ENCODE results near the gene PPP2R5E.
A peak's percentile ranks its signal among the peaks of the same experiment; 100 is the strongest.
"Not testable (repeated sequence)": the region's sequence is repeated elsewhere in the genome, so short reads cannot be mapped to it uniquely, and the experiment has no call there.

PPP2R5E gene

DNA sequence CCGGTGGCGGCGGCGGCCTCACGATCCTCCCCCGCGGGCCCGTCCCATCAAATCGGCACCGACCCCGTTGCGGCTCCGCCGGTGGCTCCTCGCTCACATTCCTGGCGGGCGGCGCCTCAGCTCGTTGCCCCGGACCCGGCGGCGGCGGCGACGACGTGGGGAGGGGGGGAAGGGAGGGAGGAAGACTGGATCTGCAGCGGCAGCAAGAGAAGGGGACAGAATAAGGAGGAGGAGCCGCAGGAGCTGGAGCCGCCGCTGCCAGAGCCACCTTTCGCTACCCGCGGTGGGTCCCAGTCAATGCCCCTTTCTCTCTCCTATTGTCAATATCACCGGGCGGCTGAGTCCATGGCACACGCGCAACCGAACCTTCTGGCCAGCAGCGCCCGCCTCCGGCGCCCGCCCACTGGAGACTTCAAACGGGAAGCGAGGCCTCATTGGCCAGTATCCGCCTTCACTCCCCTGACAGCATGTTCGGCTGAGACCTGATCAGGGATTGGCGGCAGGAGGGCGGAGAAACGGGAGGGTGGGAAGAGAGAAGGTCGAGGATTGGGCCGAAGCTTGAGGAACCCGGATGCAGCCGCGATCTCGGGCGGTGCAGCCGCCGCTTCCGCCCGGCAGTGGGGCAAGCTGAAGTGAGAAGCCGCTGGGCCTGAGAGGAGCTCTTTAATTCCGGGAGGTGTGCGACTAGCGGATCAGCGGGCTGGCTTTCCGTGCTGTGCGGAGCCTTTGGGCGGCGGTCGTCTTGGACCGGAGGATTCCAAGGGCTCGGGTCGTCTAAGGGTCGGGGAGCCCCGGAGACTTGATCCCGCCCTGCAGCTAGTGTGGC, at the start of gene PPP2R5E:
Gene PPP2R5E, minus strand, starts transcription at position 378 of the 826 bp plus-strand sequence. CDS start 3,692 bp downstream, outside the sequence.
- peak; percentile 97 for DNase-seq

DNA sequence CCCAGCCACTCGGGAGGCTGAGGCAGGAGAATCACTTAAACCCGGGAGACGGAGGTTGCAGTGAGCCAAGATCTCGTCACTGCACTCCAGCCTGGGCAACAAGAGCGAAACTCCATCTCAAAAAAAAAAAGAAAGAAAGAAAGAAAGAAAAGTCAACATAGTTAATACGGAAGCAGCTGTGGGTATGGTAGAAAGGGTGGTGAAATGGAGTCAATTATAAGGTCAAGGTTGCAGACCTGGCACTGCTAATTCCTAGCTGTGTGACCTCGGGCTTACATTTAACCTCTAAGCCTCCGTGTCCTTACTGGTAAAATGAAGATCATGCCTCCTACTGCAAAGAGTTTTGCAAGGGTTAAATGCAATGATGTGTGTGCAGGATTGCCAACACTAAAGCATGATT, 39.9 kb upstream of the PPP2R5E start:
- DNase-seq = not testable (repeated sequence)

DNA sequence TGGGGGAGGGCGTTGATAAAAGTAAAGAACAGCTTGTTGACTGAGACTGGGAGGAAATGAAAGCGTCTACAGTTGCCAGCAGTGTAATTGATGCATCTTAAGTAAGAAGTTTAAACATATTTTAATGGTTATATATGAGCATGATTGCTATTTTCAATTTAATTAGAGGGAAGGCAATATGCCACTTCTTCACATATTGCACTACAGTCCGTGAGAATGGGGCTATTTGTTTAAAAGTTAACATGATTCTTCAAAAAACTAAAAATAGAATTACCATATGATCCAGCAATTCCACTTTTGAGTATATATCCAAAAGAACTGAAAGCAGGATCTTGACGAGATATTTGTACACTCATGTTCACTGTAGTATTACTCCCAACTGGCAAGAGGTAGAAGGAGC, 38.3 kb upstream of the PPP2R5E start:
- no peak for DNase-seq

GRCh38 chr14:63578300-63578699, 35.1 kb upstream of the PPP2R5E start:
- DNase-seq = no peak

GRCh38 chr14:63573581-63573980, 30.4 kb upstream of the PPP2R5E start:
- no peak for DNase-seq

DNA sequence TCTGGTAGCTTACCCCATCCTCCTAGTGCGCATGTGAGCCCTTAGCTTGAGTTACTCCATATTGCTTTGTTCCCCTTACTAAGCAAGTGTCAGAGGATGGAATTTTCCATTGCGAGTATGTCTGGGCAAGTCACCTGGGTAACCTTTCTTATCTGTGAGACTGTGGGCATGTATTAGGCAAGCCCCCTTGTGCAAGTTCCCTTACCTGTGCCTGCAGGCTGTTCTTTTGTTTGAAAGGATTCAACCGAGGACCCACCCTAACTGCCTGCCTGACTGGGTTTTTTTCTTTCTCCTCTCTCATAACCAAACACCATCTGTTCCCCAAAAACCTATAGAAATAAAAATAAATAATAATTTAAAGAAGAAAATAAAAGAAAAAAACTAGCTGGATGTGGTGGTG, 22.3 kb upstream of the PPP2R5E start:
- DNase-seq = no peak

DNA sequence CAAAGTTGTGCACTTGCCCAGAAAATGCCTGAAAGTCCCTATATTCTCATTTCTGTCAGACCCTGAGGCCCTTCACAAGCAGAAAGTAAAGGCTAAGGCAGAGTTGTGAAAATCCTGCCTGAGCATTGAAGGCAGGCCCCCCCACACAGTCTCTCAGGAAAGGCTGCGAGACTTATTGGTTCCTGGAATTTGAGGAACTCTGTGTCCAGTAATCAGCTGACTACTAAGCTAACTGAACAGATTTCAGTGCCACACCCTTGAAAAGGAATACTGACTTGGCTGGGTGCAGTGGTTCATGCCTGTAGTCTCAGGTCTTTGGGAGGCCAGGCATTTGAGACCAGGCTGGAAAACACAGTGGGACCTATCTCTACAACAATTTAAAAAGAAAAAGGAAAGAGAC, 21.1 kb upstream of the PPP2R5E start:
- DNase-seq = no peak

DNA sequence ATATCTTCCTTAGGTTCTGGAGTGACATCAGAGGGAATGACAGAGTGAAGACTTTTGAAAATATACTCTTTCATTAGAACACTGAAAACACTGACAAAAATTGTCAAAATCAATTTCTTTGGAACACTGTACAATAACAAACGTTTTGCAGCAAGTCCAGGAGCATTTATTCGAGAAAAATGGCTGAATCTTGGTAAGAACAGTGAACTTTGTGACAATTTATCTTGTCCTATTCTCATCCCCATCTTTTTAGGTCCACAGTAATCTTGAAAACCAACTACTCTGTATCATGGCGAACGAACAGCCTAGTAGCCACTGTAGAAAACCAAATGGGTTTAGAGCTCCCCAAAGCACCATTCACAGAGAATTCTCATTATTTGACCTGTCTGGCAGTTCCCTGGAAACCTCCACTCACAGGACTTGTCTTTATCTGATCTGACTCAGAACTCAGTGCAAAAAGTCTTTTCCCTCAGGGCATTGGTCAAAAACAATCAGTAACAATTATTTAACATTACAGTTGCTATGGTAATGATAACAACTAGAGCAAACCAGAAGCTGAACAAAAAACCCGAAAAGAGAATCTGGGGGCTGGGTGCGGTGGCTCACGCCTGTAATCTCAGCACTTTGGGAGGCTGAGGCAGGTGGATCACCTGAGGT, 20.3 kb upstream of the PPP2R5E start:
- peak; percentile 50 for DNase-seq

GRCh38 chr14:63562405-63562804, 19.2 kb upstream of the PPP2R5E start:
- no peak for DNase-seq

GRCh38 chr14:63555572-63555971, 12.4 kb upstream of the PPP2R5E start:
- no peak for DNase-seq

DNA sequence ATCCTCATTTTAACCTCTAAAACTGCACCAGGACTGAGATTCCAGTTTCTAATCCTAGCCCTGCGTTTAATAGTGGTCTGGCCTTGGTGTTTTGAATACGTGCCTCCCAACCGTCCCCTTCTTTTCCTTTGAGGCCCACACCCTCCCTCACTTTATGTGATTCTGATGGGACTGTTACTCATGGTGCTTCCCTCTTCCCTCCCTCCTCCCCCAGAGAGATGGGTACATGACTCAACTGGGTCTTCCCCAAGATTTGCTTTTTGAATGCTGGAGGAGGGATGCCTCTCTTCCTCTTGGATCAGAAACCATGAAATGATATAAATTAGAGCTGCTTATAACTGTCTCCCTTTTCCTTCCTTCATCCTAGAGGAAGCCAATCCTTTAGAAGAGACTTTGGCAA, 8.2 kb upstream of the PPP2R5E start:
- DNase-seq = no peak

DNA sequence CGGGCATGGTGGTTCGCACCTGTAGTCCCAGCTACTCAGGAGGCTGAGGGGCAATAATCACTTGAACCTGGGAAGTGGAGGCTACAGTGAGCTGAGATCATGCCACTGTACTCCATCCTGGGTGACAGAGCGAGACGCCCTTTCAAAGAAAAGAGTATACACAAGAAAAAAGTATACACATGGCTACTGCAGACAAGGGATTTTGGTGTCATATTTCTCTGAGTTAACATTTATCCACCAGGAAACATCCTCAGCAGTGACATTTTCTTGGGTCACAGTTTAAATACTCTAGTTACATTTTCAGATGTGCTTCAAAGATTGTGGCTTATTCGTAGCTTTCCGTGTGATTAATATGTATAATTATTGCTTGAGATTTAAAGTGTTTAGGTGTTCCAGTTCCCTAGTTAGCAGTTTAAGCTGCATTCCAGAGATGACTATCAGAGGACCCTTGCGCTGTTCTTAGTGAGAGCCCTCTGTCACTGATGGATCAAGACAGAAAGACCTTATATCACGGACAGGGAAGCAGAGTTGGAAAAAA, 4.7 kb upstream of the PPP2R5E start:
- no peak for DNase-seq

DNA sequence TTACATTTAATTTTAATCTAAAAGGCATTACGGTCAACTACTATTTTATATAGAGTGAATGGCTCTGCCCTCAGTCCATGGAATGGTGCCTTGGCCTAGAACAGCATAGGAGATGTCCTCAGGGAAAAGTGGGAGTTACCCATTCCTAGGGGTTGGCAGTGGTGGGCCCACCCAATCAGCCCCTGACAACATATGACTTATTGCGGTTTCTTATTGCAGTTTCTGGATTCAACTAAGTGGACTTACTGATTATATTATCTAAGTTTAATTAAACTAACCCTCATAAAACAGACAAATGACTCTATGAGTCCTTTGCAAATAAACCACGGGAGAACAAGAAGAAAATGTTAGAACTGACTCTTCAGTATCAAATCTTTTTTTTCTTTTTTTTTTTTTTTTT, 2.3 kb upstream of the PPP2R5E start:
- no peak for DNase-seq

- DNase-seq = no peak
Measured at GRCh38 chr14:63544591-63545299, 1.6 kb upstream of the PPP2R5E start.

GRCh38 chr14:63543826-63544406, 739 bp upstream of the PPP2R5E start:
- peak; percentile 56 for DNase-seq

DNA sequence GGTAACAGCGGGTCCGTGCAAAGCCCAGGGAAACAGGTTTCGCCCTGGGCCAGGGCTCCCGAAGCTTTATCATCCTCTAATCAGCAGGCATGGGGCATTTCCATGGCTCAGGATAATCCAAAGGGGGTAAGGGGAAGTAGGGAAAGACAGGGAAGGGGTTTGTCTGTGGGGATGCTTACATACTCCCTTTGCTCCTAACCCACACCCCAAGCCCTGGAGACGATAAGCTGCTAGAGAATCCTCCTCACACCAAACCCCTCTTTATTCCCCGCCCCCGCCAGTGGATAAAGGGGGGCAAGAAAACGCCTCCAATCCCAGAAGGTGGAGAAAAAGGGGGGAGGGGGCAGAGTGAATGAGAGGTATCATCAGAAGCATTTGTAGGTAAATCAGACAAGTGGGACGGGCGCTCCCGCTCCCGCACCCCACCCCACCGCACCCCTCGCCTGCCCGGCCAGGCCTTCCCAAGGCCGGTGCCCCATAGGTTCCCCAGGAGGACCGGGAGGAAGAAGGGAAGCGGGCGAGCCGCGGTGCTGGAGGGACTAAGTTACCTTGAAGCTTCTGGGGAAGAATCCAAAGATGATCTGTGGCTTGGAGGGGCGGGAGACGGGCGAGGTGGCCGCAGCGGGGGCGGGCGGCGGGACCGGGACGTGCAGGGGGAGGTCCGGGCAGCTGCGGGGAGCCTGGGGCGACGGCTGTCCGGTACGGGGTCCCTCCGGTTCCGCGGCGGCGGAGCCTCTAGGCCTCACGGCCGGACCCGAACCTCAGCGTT, 762 bp downstream of the PPP2R5E start:
- peak; percentile 52 for DNase-seq

DNA sequence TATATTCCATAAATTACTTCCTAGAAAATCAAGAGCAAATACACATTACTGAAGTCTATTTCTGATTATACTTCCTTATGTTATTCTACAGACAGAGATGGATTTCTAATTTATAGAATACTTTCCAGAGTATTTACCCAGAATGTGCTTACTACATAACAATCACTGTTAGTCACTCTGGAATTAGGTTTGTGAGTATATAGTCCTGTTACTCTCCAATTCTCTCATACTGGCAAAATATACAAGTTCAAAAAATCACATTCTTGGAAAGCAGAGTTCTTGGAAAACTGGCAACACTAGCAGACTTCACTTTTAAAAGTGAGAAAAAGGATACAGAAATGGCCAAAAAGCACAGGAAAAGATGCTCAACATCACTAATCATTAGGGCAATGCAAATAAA, 7.3 kb downstream of the PPP2R5E start:
- DNase-seq = no peak

DNA sequence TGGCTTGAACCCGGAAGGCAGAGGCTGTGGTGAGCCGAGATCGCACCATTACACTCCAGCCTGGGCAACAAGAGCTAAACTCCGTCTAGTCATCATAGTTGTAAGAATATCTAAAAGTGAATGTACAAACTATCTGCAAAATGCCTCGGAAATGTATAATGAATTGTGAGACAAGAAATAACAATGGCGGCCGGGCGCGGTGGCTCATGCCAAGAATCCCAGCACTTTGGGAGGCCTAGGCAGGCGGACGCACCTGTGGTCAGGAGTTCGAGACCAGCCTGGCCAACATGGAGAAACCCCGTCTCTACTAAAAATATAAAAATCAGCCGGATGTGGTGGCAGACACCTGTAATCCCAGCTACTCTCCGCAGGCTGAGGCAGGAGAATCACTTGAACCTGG, 9.7 kb downstream of the PPP2R5E start:
- DNase-seq = no peak

GRCh38 chr14:63524537-63525155, 18.5 kb downstream of the PPP2R5E start:
- no peak for DNase-seq

GRCh38 chr14:63523735-63524426, 19.3 kb downstream of the PPP2R5E start:
- no peak for DNase-seq

GRCh38 chr14:63522511-63522910, 20.7 kb downstream of the PPP2R5E start:
- not testable (repeated sequence) for DNase-seq
